Measurements from ENCODE around the gene LUC7L3. TPM values are rescaled to one million over a fixed set of nuclear protein-coding genes. Genes with fewer than 3 reads are reported as not detected.

LUC7L3 gene
- total and polyA plus RNA-seq, 2 of the 13 experiments (the other 11 are each of a cell fraction or from before 2014, with no cell fraction given), result 108 to 120 TPM

GRCh38 chr17:50691550-50692447 is 27.6 kb upstream of the LUC7L3 start (continued):
- TF ChIP-seq, protein P1, sequence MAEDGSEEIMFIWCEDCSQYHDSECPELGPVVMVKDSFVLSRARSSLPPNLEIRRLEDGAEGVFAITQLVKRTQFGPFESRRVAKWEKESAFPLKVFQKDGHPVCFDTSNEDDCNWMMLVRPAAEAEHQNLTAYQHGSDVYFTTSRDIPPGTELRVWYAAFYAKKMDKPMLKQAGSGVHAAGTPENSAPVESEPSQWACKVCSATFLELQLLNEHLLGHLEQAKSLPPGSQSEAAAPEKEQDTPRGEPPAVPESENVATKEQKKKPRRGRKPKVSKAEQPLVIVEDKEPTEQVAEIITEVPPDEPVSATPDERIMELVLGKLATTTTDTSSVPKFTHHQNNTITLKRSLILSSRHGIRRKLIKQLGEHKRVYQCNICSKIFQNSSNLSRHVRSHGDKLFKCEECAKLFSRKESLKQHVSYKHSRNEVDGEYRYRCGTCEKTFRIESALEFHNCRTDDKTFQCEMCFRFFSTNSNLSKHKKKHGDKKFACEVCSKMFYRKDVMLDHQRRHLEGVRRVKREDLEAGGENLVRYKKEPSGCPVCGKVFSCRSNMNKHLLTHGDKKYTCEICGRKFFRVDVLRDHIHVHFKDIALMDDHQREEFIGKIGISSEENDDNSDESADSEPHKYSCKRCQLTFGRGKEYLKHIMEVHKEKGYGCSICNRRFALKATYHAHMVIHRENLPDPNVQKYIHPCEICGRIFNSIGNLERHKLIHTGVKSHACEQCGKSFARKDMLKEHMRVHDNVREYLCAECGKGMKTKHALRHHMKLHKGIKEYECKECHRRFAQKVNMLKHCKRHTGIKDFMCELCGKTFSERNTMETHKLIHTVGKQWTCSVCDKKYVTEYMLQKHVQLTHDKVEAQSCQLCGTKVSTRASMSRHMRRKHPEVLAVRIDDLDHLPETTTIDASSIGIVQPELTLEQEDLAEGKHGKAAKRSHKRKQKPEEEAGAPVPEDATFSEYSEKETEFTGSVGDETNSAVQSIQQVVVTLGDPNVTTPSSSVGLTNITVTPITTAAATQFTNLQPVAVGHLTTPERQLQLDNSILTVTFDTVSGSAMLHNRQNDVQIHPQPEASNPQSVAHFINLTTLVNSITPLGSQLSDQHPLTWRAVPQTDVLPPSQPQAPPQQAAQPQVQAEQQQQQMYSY (CRISPR knock-in tag; IDR thresholded peaks at IDR 0.05), result peak; percentile 40; the same call in 1 of the 2 replicates
- TF ChIP-seq SRY (CRISPR knock-in tag; IDR thresholded peaks at IDR 0.05), result no peak
- peak; percentile 51; the same call in 1 of the 2 replicates for TF ChIP-seq FOSL2 (CRISPR knock-in tag; IDR thresholded peaks at IDR 0.05)
- peak; percentile 27 to 71; a peak in 2 of 4 replicates for TF ChIP-seq EP300 (IDR thresholded peaks at IDR 0.05; ENCODE audit: low read depth in 2 of 2, low read length in 2 of 2)
- peak; percentile 15; the same call in 1 of the 2 replicates for TF ChIP-seq EP300 (CRISPR knock-in tag; IDR thresholded peaks at IDR 0.05; ENCODE audit: borderline replicate concordance)
- peak; percentile 45; the same call in 1 of the 2 replicates for TF ChIP-seq MAX (IDR thresholded peaks at IDR 0.05)
- peak; percentile 10 to 29; a peak in 2 of 4 replicates for TF ChIP-seq POLR2A (IDR thresholded peaks at IDR 0.05; ENCODE audit: insufficient read depth in 1 of 2, low read depth in 2 of 2, low read length in 2 of 2)
- TF ChIP-seq DDIT3 (CRISPR knock-in tag; IDR thresholded peaks at IDR 0.05), result no peak
- TF ChIP-seq ZNF124 (CRISPR knock-in tag; IDR thresholded peaks at IDR 0.05), result no peak
- peak; percentile 49; the same call in 1 of the 2 replicates for TF ChIP-seq SIX4 (CRISPR knock-in tag; IDR thresholded peaks at IDR 0.05)
- 0 out of 2 replicates have a peak, but pooled peaks have one; percentile 57 for TF ChIP-seq ZBTB37 (CRISPR knock-in tag; IDR thresholded peaks at IDR 0.05)
- TF ChIP-seq, protein P2, sequence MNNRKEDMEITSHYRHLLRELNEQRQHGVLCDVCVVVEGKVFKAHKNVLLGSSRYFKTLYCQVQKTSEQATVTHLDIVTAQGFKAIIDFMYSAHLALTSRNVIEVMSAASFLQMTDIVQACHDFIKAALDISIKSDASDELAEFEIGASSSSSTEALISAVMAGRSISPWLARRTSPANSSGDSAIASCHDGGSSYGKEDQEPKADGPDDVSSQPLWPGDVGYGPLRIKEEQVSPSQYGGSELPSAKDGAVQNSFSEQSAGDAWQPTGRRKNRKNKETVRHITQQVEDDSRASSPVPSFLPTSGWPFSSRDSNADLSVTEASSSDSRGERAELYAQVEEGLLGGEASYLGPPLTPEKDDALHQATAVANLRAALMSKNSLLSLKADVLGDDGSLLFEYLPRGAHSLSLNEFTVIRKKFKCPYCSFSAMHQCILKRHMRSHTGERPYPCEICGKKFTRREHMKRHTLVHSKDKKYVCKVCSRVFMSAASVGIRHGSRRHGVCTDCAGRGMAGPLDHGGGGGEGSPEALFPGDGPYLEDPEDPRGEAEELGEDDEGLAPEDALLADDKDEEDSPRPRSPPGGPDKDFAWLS (CRISPR knock-in tag; IDR thresholded peaks at IDR 0.05; ENCODE audit: borderline replicate concordance), result peak; percentile 56; the same call in 1 of the 2 replicates
- TF ChIP-seq FOXP4 (CRISPR knock-in tag; IDR thresholded peaks at IDR 0.05), result 0 out of 2 replicates have a peak, but pooled peaks have one; percentile 11
- peak; percentile 45 for TF ChIP-seq ASH2L (IDR thresholded peaks at IDR 0.05; ENCODE audit: insufficient read length, low read depth, low read length)
- TF ChIP-seq TGIF2 (CRISPR knock-in tag; IDR thresholded peaks at IDR 0.05), result no peak
